Mesenchymal stem cell (in vitro differentiated cells and primary cell): ENCODE measurements around the gene FOXF2.

Experiments
- DNase-seq: peaks from one replicate; pipeline ENCODE4 v3.0.0-alpha.2; 2013
- H2AFZ ChIP-seq: one replicate; pipeline ENCODE4 v1.6.1; 2013; ENCODE audit warnings: low read depth, mild to moderate bottlenecking, control low read depth, inconsistent platforms, low read length, moderate library complexity
- H2AK5ac ChIP-seq: 2 replicates; pipeline ENCODE4 v1.6.1; 2013; ENCODE audit warnings: low read length, moderate library complexity, mild to moderate bottlenecking, inconsistent platforms; ENCODE audit not compliant: severe bottlenecking
- H2BK120ac ChIP-seq: one replicate; pipeline ENCODE4 v1.6.1; 2013; ENCODE audit warnings: low read depth, mild to moderate bottlenecking, inconsistent platforms, low read length, moderate library complexity
- H2BK12ac ChIP-seq, 2 experiments: one replicate each; pipeline ENCODE4 v1.6.1; 2013; ENCODE audit warnings: inconsistent platforms in 2 of 2, low read length in 2 of 2, mild to moderate bottlenecking in 2 of 2, moderate library complexity in 2 of 2, control low read depth in 1 of 2
- H2BK15ac ChIP-seq: one replicate; pipeline ENCODE4 v1.6.1; 2013; ENCODE audit warnings: mild to moderate bottlenecking, low read depth, inconsistent platforms; ENCODE audit not compliant: poor library complexity, severe bottlenecking
- H2BK5ac ChIP-seq: 2 replicates; pipeline ENCODE4 v1.6.1; 2013; ENCODE audit warnings: low read depth, mild to moderate bottlenecking, low read length, control low read depth, inconsistent platforms; ENCODE audit not compliant: poor library complexity, severe bottlenecking
- H3K14ac ChIP-seq, 2 experiments: one replicate each; pipeline ENCODE4 v1.6.1; 2013; ENCODE audit warnings: inconsistent platforms in 2 of 2, low read length in 2 of 2, control low read depth in 1 of 2, mild to moderate bottlenecking in 1 of 2, moderate library complexity in 1 of 2
- H3K18ac ChIP-seq, 2 experiments: one replicate each; pipeline ENCODE4 v1.6.1; 2013; ENCODE audit warnings: inconsistent platforms in 2 of 2, low read length in 2 of 2, control low read depth in 1 of 2, low read depth in 1 of 2, mild to moderate bottlenecking in 1 of 2
- H3K23ac ChIP-seq, 2 experiments: one replicate each; pipeline ENCODE4 v1.6.1; 2013; ENCODE audit warnings: inconsistent platforms in 2 of 2, low read length in 2 of 2, mild to moderate bottlenecking in 2 of 2, moderate library complexity in 2 of 2, control low read depth in 1 of 2
- H3K27ac ChIP-seq: 2 replicates; pipeline ENCODE4 v1.5.1; 2013; ENCODE audit warnings: mild to moderate bottlenecking, moderate library complexity, low read length, control low read depth, inconsistent platforms; ENCODE audit not compliant: poor library complexity, severe bottlenecking
- H3K27me3 ChIP-seq, 2 experiments: 2 replicates each; pipeline versions ENCODE4 v1.6.1 to v1.7.0; 2013; ENCODE audit warnings: low read length in 2 of 2, mild to moderate bottlenecking in 2 of 2, moderate library complexity in 2 of 2, control low read depth in 1 of 2, inconsistent platforms in 1 of 2; ENCODE audit not compliant: control insufficient read depth in 1 of 2, insufficient read depth in 1 of 2
- H3K36me3 ChIP-seq, 2 experiments: 2 replicates each; pipeline versions ENCODE4 v1.6.1 to v1.7.0; 2013; ENCODE audit warnings: low read length in 2 of 2, control low read depth in 1 of 2, inconsistent platforms in 1 of 2, low read depth in 1 of 2, mild to moderate bottlenecking in 1 of 2; ENCODE audit not compliant: insufficient read depth in 2 of 2, control insufficient read depth in 1 of 2
- H3K4ac ChIP-seq, 2 experiments: one replicate each; pipeline ENCODE4 v1.6.1; 2013; ENCODE audit warnings: inconsistent platforms in 2 of 2, low read length in 2 of 2, mild to moderate bottlenecking in 2 of 2, moderate library complexity in 2 of 2, control low read depth in 1 of 2, low read depth in 1 of 2
- H3K4me1 ChIP-seq: 2 replicates; pipeline ENCODE4 v1.6.1; 2013; ENCODE audit warnings: low read depth, low read length, control low read depth; ENCODE audit not compliant: control insufficient read depth, insufficient read depth
- H3K4me2 ChIP-seq: 2 replicates; pipeline ENCODE4 v1.6.1; 2013; ENCODE audit warnings: low read length, mild to moderate bottlenecking, inconsistent platforms; ENCODE audit not compliant: poor library complexity, severe bottlenecking
- H3K4me3 ChIP-seq, 2 experiments: 2 replicates each; pipeline versions ENCODE4 v1.5.1 to v1.7.0; 2013; ENCODE audit warnings: low read length in 2 of 2, mild to moderate bottlenecking in 2 of 2, control low read depth in 1 of 2, low read depth in 1 of 2; ENCODE audit not compliant: insufficient read depth in 1 of 2
- H3K79me1 ChIP-seq: replicated peaks from 2 replicates; pipeline ENCODE4 v1.6.1; 2013; ENCODE audit warnings: mild to moderate bottlenecking, control low read depth, low read length, inconsistent platforms; ENCODE audit not compliant: poor library complexity, severe bottlenecking
- H3K9ac ChIP-seq: 2 replicates; pipeline ENCODE4 v1.7.0; 2013; ENCODE audit warnings: mild to moderate bottlenecking, low read length, moderate library complexity
- H3K9me3 ChIP-seq: 2 replicates; pipeline ENCODE4 v1.7.0; 2013; ENCODE audit warnings: mild to moderate bottlenecking, low read length; ENCODE audit not compliant: control insufficient read depth
- H4K8ac ChIP-seq: one replicate; pipeline ENCODE4 v1.6.1; 2013; ENCODE audit warnings: inconsistent platforms, mild to moderate bottlenecking, low read length, moderate library complexity
- H4K91ac ChIP-seq: one replicate; pipeline ENCODE4 v1.6.1; 2013; ENCODE audit warnings: mild to moderate bottlenecking, low read length, inconsistent platforms
- WGBS: methylation state at CpG from one replicate; pipeline ENCODE4 v1.1.7; 2013; ENCODE audit warnings: mixed read lengths; 5-methylcytosine and 5-hydroxymethylcytosine counted together

The FOXF2 gene

DNA sequence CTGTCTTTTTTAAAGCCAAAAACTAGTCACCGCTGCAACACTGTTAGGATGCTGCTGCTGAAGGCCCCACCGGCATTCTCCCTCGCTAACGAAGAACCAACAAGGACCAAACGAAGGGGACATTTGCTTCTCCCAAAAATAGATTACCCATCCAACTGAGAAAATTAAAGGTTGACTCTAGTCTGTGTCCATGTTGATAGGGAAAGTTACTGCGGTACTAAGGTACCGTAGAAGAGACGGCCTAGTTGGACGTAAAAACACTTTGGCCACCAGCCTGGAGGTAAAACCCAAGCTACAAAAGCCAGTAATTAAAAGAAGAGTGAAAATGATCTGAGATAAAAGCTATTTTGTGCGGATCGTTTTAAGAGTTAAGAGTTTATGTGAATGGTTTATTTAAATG, 11.8 kb upstream of the FOXF2 start:
- Histone ChIP-seq H3K4me3 (no peak overlapping the region), H2BK5ac (no peak overlapping the region), H3K9ac (no peak overlapping the region), H3K9me3 (peaks cover 15% of the 10 kb centered on the region), H3K23ac (no peak overlapping the region), H4K8ac (no peak overlapping the region), H2AK5ac (no peak overlapping the region), H3K4me1 (peaks cover 22% of the 10 kb centered on the region), H3K4ac (no peak overlapping the region), H2BK120ac (no peak overlapping the region), H2AFZ (no peak overlapping the region), H3K36me3 (no peaks in the 10 kb centered on the region), H2BK15ac (no peak overlapping the region), H3K14ac (no peak overlapping the region), H3K27me3 (peaks cover 76 to 84% of the 10 kb centered on the region in 2 experiments), H3K18ac (no peak overlapping the region), H3K27ac (no peak overlapping the region), H4K91ac (no peak overlapping the region), H2BK12ac (no peak overlapping the region), H3K4me2 (no peak overlapping the region), H3K79me1 (no peaks in the 10 kb centered on the region)
- DNase-seq: no peak
- 14% methylated on average over 9 of the region's 11 CpGs for WGBS

DNA sequence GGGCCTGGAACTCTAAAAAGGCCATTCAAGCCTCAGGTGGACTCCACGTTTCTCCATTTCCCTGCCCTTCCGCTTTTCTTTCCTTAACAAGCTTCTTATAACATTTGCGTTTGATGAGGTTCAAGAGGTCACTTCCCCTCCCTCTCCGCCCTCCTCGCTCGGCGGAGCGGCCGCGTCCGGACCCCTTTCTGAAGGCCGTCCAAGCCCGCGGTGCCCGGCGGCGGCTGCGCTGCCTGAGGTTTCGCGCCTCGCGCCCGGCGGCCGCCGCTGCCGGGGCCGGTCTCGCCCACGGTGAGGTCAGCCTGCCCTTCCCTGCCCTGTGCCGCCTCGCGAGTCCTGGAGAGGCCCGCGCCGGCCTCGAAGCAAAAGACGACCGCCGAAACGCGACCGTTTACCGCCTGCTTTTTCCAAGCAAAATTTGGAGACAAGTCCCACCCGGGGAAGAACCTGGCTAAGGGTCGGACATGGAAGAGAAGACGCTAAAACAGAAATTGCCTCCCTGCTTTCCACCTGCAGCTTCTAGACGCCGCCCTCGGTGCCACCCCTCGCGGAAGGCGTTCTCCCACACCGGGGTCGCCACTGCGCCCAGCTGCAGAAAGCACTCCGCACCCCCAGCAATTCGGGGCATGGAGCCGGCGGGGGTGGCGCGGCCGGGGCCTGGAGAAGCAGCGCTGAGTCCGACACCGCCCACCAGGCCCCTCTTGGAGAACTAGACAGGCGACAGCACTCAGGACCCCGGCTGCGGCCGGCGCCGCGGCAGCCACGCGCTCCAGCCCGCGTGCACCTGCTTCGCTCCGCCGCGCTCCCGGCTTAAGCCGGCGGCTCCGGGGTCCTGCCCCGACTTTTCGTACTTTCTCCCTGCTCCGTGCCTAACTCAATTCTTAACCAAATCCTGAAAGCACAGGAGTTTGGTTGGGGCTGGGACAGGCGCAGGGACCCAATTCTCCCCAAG, 11.0 kb upstream of the FOXF2 start:
- Histone ChIP-seq H4K91ac (no peak overlapping the region), H3K14ac (no peak overlapping the region), H2BK12ac (no peak overlapping the region), H4K8ac (no peak overlapping the region), H3K36me3 (no peaks in the 10 kb centered on the region), H3K27me3 (peaks cover 84 to 86% of the 10 kb centered on the region in 2 experiments), H3K27ac (no peak overlapping the region), H2AK5ac (no peak overlapping the region), H3K18ac (no peak overlapping the region), H3K9ac (no peak overlapping the region), H3K4ac (no peak overlapping the region), H2BK5ac (no peak overlapping the region), H2BK15ac (no peak overlapping the region), H2AFZ (no peak overlapping the region), H3K79me1 (no peaks in the 10 kb centered on the region), H3K4me3 (peak overlapping the region in 1 of 2 experiments; percentile 55), H3K9me3 (peaks cover 8% of the 10 kb centered on the region), H3K4me1 (peaks cover 26% of the 10 kb centered on the region), H2BK120ac (no peak overlapping the region), H3K4me2 (no peak overlapping the region), H3K23ac (peak overlapping the region in 1 of 2 experiments; percentile 51)
- WGBS: 3% methylated on average over 87 of the region's 89 CpGs
- no peak for DNase-seq

DNA sequence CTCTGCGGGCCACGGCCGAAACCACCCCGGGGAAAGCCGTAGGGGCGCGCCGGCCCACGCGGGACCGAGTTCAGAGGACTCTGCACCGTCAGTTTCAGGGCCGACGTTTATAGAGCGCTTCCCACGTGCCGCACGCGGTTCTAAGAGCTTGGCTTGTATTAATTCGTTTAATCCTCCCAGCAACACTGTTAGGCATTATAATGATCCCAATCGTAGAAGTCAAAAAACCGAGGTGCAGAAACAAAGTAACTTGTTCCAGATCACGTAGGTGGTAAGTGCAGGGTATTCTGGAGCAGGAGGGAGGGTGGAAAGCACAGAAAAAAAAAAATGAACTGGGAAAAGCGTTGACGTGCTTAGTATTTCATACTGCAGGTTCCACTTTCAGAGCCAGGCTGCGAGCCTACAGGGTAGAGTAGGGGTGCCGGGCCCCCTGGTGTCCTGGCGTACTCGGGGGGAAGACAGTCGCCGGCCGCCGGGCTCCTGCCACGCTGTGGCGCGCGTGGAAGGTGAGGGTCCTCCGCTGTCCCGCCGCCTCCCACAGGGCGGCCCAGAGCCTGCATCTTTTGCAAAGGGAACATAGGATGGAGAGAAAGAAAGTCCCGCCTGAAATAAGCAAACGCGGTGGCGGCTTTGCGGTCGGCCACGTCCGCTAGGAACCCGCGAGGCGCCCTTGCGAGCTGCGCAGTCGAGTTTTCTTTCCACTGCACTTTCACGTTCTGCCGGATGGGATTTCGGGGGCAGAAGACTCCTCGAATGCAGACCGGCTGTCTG, 10.2 kb upstream of the FOXF2 start:
- Histone ChIP-seq H3K4ac (no peak overlapping the region), H3K14ac (no peak overlapping the region), H2AFZ (no peak overlapping the region), H2BK15ac (no peak overlapping the region), H3K36me3 (no peaks in the 10 kb centered on the region), H3K79me1 (no peaks in the 10 kb centered on the region), H3K4me2 (no peak overlapping the region), H3K4me1 (peaks cover 33% of the 10 kb centered on the region), H3K4me3 (peak overlapping the region in 1 of 2 experiments; percentile 55), H2BK120ac (no peak overlapping the region), H4K91ac (no peak overlapping the region), H3K9me3 (peaks cover 3% of the 10 kb centered on the region), H3K18ac (no peak overlapping the region), H3K9ac (no peak overlapping the region), H4K8ac (no peak overlapping the region), H3K23ac (no peak overlapping the region), H2BK5ac (no peak overlapping the region), H2BK12ac (no peak overlapping the region), H3K27me3 (peaks cover 84% of the 10 kb centered on the region in 2 experiments), H3K27ac (no peak overlapping the region), H2AK5ac (no peak overlapping the region)
- WGBS: 6% methylated on average over 53 of the region's 60 CpGs
- no peak for DNase-seq

DNA sequence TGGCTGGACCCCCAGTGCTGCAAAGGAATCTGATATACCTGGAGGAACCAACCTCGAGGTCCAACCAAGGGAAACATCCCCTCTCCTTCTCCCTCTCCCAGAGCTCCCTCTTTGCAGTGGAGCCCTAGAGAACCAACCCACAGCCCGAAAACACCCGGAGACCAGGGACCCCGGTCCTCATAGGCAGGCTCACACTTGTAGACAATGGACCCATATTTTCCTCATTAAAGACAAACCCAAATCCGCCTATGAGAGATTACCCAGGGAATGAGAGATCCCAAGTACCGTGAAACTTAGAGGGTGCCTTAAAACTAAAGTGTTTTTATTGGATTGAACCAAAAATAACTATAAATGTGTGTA, 9.6 kb upstream of the FOXF2 start:
- H3K27me3 ChIP-seq: peaks cover 84 to 85% of the 10 kb centered on the region in 2 experiments
- 20% methylated on average over 5 of the region's 6 CpGs for WGBS
- H2AFZ ChIP-seq: no peak overlapping the region

More for the DNA sequence above, 9.6 kb upstream of the FOXF2 start:
- Histone ChIP-seq H2BK120ac (no peak overlapping the region), H4K8ac (no peak overlapping the region), H3K14ac (no peak overlapping the region), H3K4ac (no peak overlapping the region), H3K9me3 (no peaks in the 10 kb centered on the region), H2AK5ac (no peak overlapping the region), H3K4me1 (peaks cover 38% of the 10 kb centered on the region), H3K18ac (no peak overlapping the region), H3K9ac (no peak overlapping the region), H2BK15ac (no peak overlapping the region), H2BK12ac (no peak overlapping the region), H3K23ac (no peak overlapping the region), H3K27ac (no peak overlapping the region), H3K36me3 (no peaks in the 10 kb centered on the region), H4K91ac (no peak overlapping the region), H2BK5ac (no peak overlapping the region), H3K4me3 (peak overlapping the region in 1 of 2 experiments; percentile 55), H3K79me1 (no peaks in the 10 kb centered on the region), H3K4me2 (no peak overlapping the region)
- no peak for DNase-seq
